IgD-negative memory B cell (primary cell): Measurements from ENCODE around the gene SLC30A7. TPM values are rescaled to one million over a fixed set of nuclear protein-coding genes. Genes with fewer than 3 reads are reported as not detected.

Experiments used
- H3K27ac Mint-ChIP-seq, 3 donors: one replicate each; pipeline ENCODE4 v1.8.0; 2020 to 2022; ENCODE audit warnings: mild to moderate bottlenecking in 3 of 3, mixed read lengths in 3 of 3, moderate library complexity in 1 of 3
- H3K27me3 Mint-ChIP-seq: one replicate; pipeline ENCODE4 v1.8.0; 2021; ENCODE audit warnings: mixed read lengths
- H3K36me3 Mint-ChIP-seq: one replicate; pipeline ENCODE4 v1.8.0; 2020; ENCODE audit warnings: mild to moderate bottlenecking, mixed read lengths
- H3K4me1 Mint-ChIP-seq, 3 donors: one replicate each; pipeline ENCODE4 v1.8.0; 2020 to 2022; ENCODE audit warnings: mixed read lengths in 3 of 3, mild to moderate bottlenecking in 1 of 3
- H3K4me3 Mint-ChIP-seq, 4 donors: one replicate each; pipeline ENCODE4 v1.8.0; 2020 to 2022; ENCODE audit warnings: mild to moderate bottlenecking in 4 of 4, mixed read lengths in 4 of 4, moderate library complexity in 3 of 4
- H3K9me3 Mint-ChIP-seq, 3 donors: one replicate each; pipeline ENCODE4 v1.8.0; 2020 to 2021; ENCODE audit warnings: mixed read lengths in 3 of 3, mild to moderate bottlenecking in 1 of 3
- polyA plus RNA-seq: library from polyadenylated mRNA; unstranded; fragments of 300-500 nt; fragmentation: Illumina TruSeq; gene quantifications from one replicate; pipeline ENCODE4 v1.2.3, GENCODE V29; 2021

The SLC30A7 gene
- polyA plus RNA-seq, 1 donor from 2014 or later: 8.3 TPM

DNA sequence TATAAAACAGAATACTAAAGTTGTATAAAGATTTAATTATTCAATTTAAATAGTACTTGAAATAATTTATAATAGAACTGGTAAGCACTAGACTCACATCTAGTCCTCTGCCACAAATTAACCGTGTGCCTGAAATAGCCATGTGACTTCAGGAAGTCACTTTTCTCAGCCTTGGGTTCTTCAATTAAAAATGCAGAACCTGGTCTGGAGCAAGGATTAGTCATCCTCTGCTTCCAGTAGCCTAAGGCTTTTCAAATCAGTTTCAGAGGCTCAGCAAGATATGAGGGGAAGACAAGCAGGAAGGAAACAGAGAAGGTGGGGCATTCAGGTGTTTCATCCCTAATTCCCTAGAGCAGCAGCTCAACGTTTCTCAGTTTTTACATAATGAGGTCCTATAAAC, 106.7 kb downstream of the SLC30A7 start:
- H3K36me3 Mint-ChIP-seq: peaks cover 11% of the 10 kb centered on the region
- no peaks in the 10 kb centered on the region for H3K27me3 Mint-ChIP-seq
- H3K4me1 Mint-ChIP-seq: peaks cover 22% of the 10 kb centered on the region in 3 donors
- peak overlapping the region in 2 of 3 donors; percentile 20 to 47 for H3K27ac Mint-ChIP-seq
- H3K4me3 Mint-ChIP-seq: peak overlapping the region in 1 of 4 donors; percentile 30
- H3K9me3 Mint-ChIP-seq: peaks cover 0 to 2% (median 0%) of the 10 kb centered on the region in 3 donors

DNA sequence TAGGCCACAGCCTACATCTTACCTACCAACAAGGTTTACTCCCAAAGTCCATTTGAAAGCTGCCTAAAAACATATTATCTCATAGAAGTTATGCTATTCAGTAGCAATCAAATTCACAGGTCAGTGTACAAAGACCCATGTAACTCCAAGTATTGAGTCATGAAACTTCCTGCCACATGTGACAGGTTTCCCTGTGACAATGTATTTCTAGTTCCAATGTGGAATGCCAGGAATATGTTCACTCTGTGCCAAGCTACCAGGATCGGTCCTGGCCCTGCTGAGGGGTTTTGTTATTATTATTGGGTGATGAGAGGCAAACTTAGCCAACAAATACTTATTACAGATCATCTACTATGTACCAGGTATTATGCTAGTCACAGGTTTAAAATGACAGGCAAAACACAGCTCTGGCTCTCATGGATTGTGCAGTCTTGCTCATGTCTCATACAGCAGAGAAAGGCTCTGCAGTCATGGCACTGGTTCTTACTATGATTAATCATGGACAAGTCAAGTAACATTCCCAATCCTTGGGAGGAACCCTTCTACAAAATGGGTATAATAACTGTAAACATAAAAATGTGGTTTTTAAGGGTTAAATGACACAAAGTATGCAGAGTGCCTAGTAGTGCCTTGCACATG, 107.2 kb downstream of the SLC30A7 start:
- no peaks in the 10 kb centered on the region for H3K27me3 Mint-ChIP-seq
- peak overlapping the region in 2 of 3 donors; percentile 20 to 47 for H3K27ac Mint-ChIP-seq
- H3K36me3 Mint-ChIP-seq: peaks cover 7% of the 10 kb centered on the region
- peaks cover 22% of the 10 kb centered on the region in 3 donors for H3K4me1 Mint-ChIP-seq
- peak overlapping the region in 1 of 4 donors; percentile 30 for H3K4me3 Mint-ChIP-seq
- peaks cover 0 to 2% (median 0%) of the 10 kb centered on the region in 3 donors for H3K9me3 Mint-ChIP-seq

DNA sequence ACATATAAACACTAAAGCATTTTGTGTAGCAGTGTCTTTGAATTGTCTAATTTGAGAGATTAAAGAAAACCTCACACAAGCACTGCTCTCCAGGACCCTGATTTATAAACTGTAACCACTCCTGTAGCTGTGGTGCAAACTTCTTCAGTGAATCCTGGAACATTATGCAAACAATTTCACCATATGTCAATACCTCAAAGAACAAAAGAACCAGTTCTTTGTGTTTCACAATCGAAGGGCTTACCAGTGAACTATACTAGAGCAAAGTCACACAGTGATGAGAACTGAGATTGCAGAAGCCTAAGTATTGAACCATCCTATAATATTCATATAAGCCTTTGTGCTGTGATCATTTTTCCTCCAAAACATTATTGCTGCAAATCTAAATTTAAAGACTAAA, 108.2 kb downstream of the SLC30A7 start:
- H3K4me3 Mint-ChIP-seq: no peak overlapping the region
- no peaks in the 10 kb centered on the region for H3K27me3 Mint-ChIP-seq
- peaks cover 10% of the 10 kb centered on the region for H3K36me3 Mint-ChIP-seq
- peaks cover 22% of the 10 kb centered on the region in 3 donors for H3K4me1 Mint-ChIP-seq
- H3K9me3 Mint-ChIP-seq: peaks cover 0 to 2% (median 0%) of the 10 kb centered on the region in 3 donors
- peak overlapping the region in 1 of 3 donors; percentile 21 for H3K27ac Mint-ChIP-seq

DNA sequence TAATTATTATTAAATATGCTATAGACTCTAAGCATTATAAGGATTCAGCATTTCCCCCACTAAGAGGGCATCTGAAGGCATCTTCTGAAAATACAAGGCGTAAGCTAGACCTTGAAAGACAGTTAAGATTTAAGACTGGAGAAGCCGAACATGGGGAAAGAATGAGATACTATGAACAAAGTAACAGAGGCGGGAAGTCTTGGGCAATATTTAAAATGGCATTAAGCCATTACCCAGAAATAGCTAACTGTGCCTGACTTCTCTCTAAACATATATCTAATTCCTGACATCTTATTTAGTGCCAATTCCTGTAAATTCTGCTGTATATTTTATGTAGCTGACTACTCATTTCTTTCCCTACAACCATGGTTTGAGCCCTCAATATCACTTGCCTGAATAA, 108.8 kb downstream of the SLC30A7 start:
- peaks cover 22% of the 10 kb centered on the region in 3 donors for H3K4me1 Mint-ChIP-seq
- peak overlapping the region in 2 of 3 donors; percentile 11 to 83 for H3K27ac Mint-ChIP-seq

DNA sequence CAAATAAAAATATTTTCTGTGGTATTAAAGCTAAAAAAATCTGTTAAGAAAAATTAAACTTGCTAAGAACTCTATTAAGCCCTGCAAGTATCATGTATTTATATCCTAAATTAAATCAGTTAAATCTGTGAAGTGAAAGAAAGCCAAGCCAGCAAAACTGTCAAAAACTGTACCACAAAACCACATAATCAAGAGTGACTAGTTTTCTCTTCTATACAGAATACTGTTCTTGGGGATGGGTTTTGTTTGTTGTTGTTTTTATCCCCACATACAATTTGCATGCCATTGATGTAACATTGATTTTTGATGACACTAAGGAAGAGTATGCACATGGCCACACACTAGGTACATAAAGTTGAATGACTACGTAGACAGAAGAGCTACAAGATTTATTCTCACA, 109.3 kb downstream of the SLC30A7 start:
- Mint-ChIP-seq H3K27ac (peak overlapping the region in 2 of 3 donors; percentile 6 to 11), H3K9me3 (peaks cover 0 to 2% (median 0%) of the 10 kb centered on the region in 3 donors), H3K36me3 (peaks cover 16% of the 10 kb centered on the region), H3K4me3 (no peak overlapping the region), H3K4me1 (peaks cover 20 to 21% (median 21%) of the 10 kb centered on the region in 3 donors), H3K27me3 (no peaks in the 10 kb centered on the region)

More for the DNA sequence above, 108.8 kb downstream of the SLC30A7 start:
- peaks cover 0 to 2% (median 0%) of the 10 kb centered on the region in 3 donors for H3K9me3 Mint-ChIP-seq
- no peaks in the 10 kb centered on the region for H3K27me3 Mint-ChIP-seq
- H3K4me3 Mint-ChIP-seq: no peak overlapping the region
- H3K36me3 Mint-ChIP-seq: peaks cover 11% of the 10 kb centered on the region

DNA sequence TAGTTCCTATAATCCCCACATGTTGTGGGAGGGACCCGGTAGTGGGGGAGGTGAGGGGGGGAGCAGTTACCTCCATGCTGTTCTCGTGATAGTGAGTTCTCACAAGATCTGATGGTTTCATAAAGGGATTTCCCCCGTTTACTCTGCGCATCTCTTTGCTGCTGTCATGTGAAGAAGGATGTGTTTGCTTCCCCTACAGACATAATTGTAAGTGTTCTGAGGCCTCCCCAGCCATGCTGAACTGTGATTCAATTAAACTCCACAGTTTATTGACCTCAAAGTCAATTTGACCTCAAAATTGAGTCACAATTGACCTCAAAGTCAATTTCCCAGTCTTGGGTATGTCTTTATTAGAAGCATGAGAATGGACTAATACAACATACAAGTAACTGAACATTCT, 110.0 kb downstream of the SLC30A7 start:
- no peak overlapping the region for H3K4me3 Mint-ChIP-seq
- peaks cover 17% of the 10 kb centered on the region for H3K36me3 Mint-ChIP-seq
- no peak overlapping the region for H3K27ac Mint-ChIP-seq
- H3K27me3 Mint-ChIP-seq: no peaks in the 10 kb centered on the region
- peaks cover 17 to 20% (median 20%) of the 10 kb centered on the region in 3 donors for H3K4me1 Mint-ChIP-seq
- peaks cover 0 to 2% (median 0%) of the 10 kb centered on the region in 3 donors for H3K9me3 Mint-ChIP-seq

DNA sequence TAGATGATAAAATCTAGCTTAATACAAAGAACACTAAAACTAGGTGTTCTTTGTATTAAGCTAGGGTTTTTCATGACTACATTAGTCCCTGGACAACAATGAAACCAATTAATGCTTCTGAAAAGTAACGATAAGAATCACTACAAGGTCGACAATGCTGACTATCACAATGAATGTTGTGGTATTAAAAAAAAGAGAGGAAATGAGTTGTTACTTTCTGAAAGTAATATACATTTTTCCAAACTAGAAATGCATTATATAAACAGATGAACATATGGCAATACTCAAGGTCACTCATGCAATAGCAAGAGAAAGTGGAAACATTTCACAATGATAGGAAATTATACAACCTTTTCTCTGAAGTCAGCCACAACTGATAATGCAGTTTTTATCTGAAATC, 110.7 kb downstream of the SLC30A7 start:
- no peaks in the 10 kb centered on the region for H3K27me3 Mint-ChIP-seq
- H3K4me1 Mint-ChIP-seq: peaks cover 16 to 20% (median 18%) of the 10 kb centered on the region in 3 donors
- H3K4me3 Mint-ChIP-seq: no peak overlapping the region
- H3K27ac Mint-ChIP-seq: no peak overlapping the region
- peaks cover 18% of the 10 kb centered on the region for H3K36me3 Mint-ChIP-seq
- peaks cover 0 to 2% (median 0%) of the 10 kb centered on the region in 3 donors for H3K9me3 Mint-ChIP-seq

DNA sequence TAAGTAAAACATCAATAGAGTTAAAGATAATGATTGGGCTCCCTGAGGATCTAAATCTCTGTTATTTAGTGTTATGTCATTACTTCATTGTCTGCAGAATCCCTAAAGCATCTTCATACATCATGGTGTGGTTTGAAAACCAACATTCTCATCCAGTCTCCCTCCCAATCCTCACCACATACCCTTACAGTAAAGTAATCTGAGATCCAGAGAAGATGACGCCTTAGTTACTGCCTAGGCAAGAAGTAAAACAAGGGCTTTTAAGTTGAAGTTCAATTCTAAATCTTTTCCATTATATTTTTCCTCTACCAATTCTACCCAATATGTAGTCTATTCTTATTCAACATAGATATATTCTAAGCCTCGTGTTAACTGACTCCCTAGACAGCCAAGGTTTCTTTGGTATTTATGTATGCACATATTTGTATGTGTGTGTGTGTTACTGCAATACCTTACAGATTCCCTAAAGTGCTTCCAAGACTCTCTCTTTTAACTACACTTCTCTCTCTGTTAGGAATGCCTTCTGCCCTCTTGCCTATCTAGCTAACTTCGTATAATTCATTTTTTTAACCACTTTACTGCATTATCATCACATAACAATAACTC, 112.4 kb downstream of the SLC30A7 start:
- Mint-ChIP-seq H3K36me3 (peaks cover 23% of the 10 kb centered on the region), H3K9me3 (peaks cover 0 to 2% (median 0%) of the 10 kb centered on the region in 3 donors), H3K27me3 (no peaks in the 10 kb centered on the region), H3K4me3 (no peak overlapping the region), H3K27ac (peak overlapping the region in 1 of 3 donors; percentile 17), H3K4me1 (peaks cover under 1 to 6% (median 2%) of the 10 kb centered on the region in 3 donors)

DNA sequence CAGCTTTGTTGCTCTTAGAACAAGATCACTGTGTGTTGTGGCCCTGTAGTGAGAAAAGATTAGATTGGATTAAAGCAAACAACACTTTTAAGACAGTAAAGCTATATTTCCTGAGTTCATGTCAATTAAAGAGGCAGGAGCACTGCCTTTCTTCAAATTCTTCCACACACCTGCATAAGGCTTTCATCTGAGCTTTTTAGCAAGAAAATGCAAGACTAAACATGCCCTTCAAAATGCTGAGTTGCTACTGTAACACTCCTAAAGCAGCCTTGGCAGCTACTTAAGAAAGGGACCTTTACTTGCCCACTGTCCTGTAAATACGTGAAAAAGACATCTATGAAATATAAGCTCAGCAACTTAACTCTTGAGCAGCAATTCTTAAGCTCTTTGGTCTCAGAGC, 117.9 kb downstream of the SLC30A7 start:
- peaks cover 22% of the 10 kb centered on the region for H3K36me3 Mint-ChIP-seq

DNA sequence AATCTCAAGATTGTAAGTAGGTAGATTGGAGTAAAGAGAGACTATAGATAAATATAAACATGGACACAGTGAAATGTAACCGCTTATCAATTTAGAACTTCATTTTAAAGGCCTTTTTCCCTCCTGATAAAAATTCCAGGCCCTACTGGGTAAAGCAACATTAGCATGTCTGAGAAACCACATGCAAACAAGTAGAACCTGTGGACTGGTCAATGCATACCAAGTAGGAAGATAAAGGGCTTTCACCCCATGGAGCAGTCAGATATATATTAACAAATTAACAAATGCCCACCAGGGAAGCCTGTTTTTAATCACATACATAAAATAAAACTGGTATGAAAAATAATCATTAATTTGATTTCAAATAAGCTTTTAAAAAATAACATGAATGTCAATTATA, 121.6 kb downstream of the SLC30A7 start:
- no peaks in the 10 kb centered on the region for H3K9me3 Mint-ChIP-seq
- no peaks in the 10 kb centered on the region for H3K27me3 Mint-ChIP-seq
- peaks cover 19% of the 10 kb centered on the region for H3K36me3 Mint-ChIP-seq
- H3K4me1 Mint-ChIP-seq: peaks cover 2 to 17% (median 3%) of the 10 kb centered on the region in 3 donors
- no peak overlapping the region for H3K4me3 Mint-ChIP-seq
- H3K27ac Mint-ChIP-seq: no peak overlapping the region

More for the DNA sequence above, 117.9 kb downstream of the SLC30A7 start:
- Mint-ChIP-seq H3K9me3 (no peaks in the 10 kb centered on the region), H3K4me1 (peaks cover 0 to 4% (median 2%) of the 10 kb centered on the region in 3 donors), H3K27me3 (no peaks in the 10 kb centered on the region), H3K4me3 (no peak overlapping the region), H3K27ac (no peak overlapping the region)

DNA sequence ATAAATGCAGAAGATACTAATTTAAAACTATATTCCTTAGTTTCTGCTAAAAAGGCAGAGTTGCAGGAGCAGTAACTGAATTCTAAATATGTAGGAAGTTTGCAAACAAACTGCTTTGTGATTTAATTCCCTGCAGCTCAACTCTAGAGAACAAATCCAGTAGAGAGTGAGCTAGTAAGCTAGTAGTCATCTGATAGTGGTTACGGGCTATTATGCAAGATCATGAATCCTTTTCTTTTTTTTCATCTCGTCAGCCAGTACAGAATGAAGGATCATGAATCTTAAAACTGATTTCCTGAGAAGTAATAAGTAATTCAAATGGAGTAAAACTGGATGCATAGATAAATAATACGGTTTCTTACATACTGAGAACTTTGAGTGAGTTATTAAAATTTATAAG, 126.4 kb downstream of the SLC30A7 start:
- Mint-ChIP-seq H3K27ac (peak overlapping the region in 1 of 3 donors; percentile 70), H3K4me3 (peak overlapping the region in 1 of 4 donors; percentile 53), H3K36me3 (peaks cover 15% of the 10 kb centered on the region)

DNA sequence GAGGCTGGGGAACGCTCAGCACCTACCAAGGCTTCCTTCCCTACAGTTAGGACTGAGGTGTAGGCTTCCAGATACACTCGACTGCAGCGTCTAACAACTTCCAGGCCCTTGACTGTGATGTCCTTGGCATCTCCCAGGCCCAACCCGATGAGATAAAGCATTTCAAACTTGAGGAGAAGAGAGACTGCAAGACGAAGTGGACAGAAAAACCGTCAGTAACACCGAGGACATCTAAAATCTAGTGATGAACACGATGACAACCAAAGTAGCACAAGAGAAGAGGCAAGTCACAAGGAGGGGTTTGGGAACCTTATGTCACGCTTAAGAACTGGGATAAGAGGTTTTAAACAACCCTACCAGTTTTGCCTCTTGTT, 129.4 kb downstream of the SLC30A7 start:
- Mint-ChIP-seq H3K4me3 (peak overlapping the region; percentile 94 to 98 (median 96)), H3K4me1 (peaks cover 37 to 41% (median 37%) of the 10 kb centered on the region in 3 donors), H3K36me3 (peaks cover 9% of the 10 kb centered on the region)

More for the DNA sequence above, 126.4 kb downstream of the SLC30A7 start:
- Mint-ChIP-seq H3K27me3 (no peaks in the 10 kb centered on the region), H3K4me1 (peaks cover 15 to 25% (median 18%) of the 10 kb centered on the region in 3 donors), H3K9me3 (no peaks in the 10 kb centered on the region)

DNA sequence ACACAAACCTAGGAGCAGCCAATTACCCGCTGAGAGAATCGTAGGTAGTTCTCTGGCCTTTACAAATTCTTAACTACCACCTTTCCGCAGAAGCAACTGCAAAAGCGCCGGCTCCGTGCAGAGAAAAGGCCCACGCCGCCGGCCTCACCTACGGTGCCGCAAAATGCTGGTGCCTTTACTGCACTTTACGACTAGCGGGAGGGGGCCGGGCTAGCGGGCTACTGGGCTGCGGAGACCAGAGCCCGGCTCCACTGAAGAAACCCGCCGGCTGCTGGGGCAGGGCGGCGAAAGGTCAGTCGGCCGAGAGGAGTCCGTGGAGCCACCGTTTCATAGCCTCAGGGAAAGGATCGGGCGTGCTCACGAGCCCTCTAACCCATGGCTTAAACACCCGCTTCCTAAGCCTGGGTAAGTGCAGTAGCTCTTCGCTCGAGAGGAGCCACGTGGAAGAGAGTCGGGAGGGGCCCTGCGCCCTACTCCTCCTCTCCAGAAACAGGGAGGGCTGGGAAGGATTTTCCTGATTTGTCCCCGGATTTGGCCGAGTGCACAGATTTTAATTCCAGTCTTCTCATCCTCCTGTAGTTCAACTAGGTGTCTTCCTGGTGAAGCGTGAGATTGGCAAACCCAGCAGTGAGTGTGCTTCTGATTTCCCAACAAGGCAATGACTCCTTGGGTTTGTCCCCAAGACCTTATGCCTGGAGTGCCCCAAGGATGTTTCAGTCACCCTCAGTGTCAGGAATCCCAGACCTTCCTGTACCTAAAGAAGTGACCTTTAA, 130.0 kb downstream of the SLC30A7 start, which contains the start of gene DPH5:
TSS of gene DPH5 (minus strand) at position 128 of the 773 bp plus-strand sequence. CDS start 341 bp downstream, outside the sequence.
- H3K27me3 Mint-ChIP-seq: peaks cover 1% of the 10 kb centered on the region
- H3K9me3 Mint-ChIP-seq: no peaks in the 10 kb centered on the region

More for the DNA sequence above, 129.4 kb downstream of the SLC30A7 start:
- Mint-ChIP-seq H3K27me3 (peaks cover 1% of the 10 kb centered on the region), H3K9me3 (no peaks in the 10 kb centered on the region), H3K27ac (peak overlapping the region; percentile 20 to 99 (median 97))

DNA sequence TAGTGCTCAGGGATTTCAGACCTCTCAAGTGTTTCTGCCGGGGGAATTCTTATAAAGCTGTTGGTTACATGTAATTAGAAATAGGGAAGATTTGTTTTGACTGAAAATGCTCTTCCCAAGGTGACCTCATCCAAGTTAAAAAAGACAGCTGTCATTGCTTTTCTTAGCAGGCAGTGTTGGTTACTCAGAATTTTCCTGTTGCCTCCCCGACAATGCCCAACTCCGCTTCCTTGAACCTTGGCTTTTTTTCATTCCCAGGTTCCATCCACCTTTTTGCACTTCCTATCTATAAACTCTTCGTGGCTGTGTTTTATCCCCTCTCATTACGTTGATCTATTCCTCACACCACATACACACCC, 130.5 kb downstream of the SLC30A7 start:
- H3K27me3 Mint-ChIP-seq: peaks cover 1% of the 10 kb centered on the region
- peak overlapping the region; percentile 94 to 98 (median 96) for H3K4me3 Mint-ChIP-seq
- H3K36me3 Mint-ChIP-seq: peaks cover 6% of the 10 kb centered on the region
- H3K9me3 Mint-ChIP-seq: no peaks in the 10 kb centered on the region
- peaks cover 40 to 47% (median 40%) of the 10 kb centered on the region in 3 donors for H3K4me1 Mint-ChIP-seq
- H3K27ac Mint-ChIP-seq: peak overlapping the region; percentile 20 to 99 (median 97)

More for the DNA sequence above, 130.0 kb downstream of the SLC30A7 start, which contains the start of gene DPH5:
- peaks cover 36 to 42% (median 37%) of the 10 kb centered on the region in 3 donors for H3K4me1 Mint-ChIP-seq
- peaks cover 6% of the 10 kb centered on the region for H3K36me3 Mint-ChIP-seq
- H3K27ac Mint-ChIP-seq: peak within 1 kb of the TSS; percentile 20 to 99 (median 97)
- peak within 1 kb of the TSS; percentile 94 to 98 (median 96) for H3K4me3 Mint-ChIP-seq
